Lung (tissue), 12 donors: ENCODE results near the gene FGF5. TPM values are rescaled to one million over a fixed set of nuclear protein-coding genes. Genes with fewer than 3 reads are reported as not detected.

Experiments
- ATAC-seq: fragments of 200-7000 bp; cut with Tn5 transposase; one replicate; pipeline ENCODE4 v1.9.1; 2020; ENCODE audit warnings: moderate number of reproducible peaks; ENCODE audit not compliant: insufficient read depth, low FRiP score
- DNase-seq, 3 donors: peaks; one replicate each; pipeline ENCODE4 v3.0.0-alpha.2; 2013 to 2017
- H3K27ac ChIP-seq, 2 donors: one replicate each; pipeline ENCODE4 v1.5.1; 2013; ENCODE audit warnings: mild to moderate bottlenecking in 2 of 2, moderate library complexity in 2 of 2, control low read depth in 1 of 2, inconsistent platforms in 1 of 2, low read depth in 1 of 2, low read length in 1 of 2
- H3K27me3 ChIP-seq, 3 donors: one replicate each; pipeline ENCODE4 v1.5.1; 2013; ENCODE audit warnings: low read length in 2 of 3; ENCODE audit not compliant: control insufficient read depth in 3 of 3, insufficient read depth in 3 of 3
- H3K36me3 ChIP-seq, 4 donors: one replicate each; pipeline ENCODE4 v1.5.1; 2013; ENCODE audit warnings: low read length in 4 of 4, mild to moderate bottlenecking in 1 of 4, moderate library complexity in 1 of 4; ENCODE audit not compliant: control insufficient read depth in 4 of 4, insufficient read depth in 4 of 4
- H3K4me1 ChIP-seq, 5 donors: one replicate each; pipeline ENCODE4 v1.5.1; 2013; ENCODE audit warnings: low read length in 5 of 5, mild to moderate bottlenecking in 2 of 5, moderate library complexity in 1 of 5; ENCODE audit not compliant: control insufficient read depth in 5 of 5, insufficient read depth in 5 of 5
- H3K4me3 ChIP-seq: one replicate; pipeline ENCODE4 v1.5.1; 2013; ENCODE audit warnings: mild to moderate bottlenecking, control low read depth, moderate library complexity
- H3K9ac ChIP-seq, 2 donors: one replicate each; pipeline ENCODE4 v1.5.1; 2013; ENCODE audit warnings: low read length in 2 of 2, control low read depth in 1 of 2; ENCODE audit not compliant: insufficient read depth in 1 of 2
- H3K9me3 ChIP-seq, 4 donors: one replicate each; pipeline ENCODE4 v1.5.1; 2013; ENCODE audit warnings: low read length in 3 of 4, mild to moderate bottlenecking in 1 of 4, moderate library complexity in 1 of 4; ENCODE audit not compliant: control insufficient read depth in 4 of 4, insufficient read depth in 3 of 4
- CTCF ChIP-seq: IDR thresholded peaks from 2 replicates; pipeline ENCODE4 v1.5.1; 2012; ENCODE audit warnings: mild to moderate bottlenecking; ENCODE audit errors: control extremely low read depth, extremely low read depth
- WGBS, 2 donors: extraction: QIAGEN DNeasy Blood & Tissue Kit; methylation state at CpG; one replicate each; pipeline ENCODE4 v1.1.7; 2013; 5-methylcytosine and 5-hydroxymethylcytosine counted together
- polyA plus RNA-seq, 2 donors: library from polyadenylated mRNA; stranded (reverse); fragments of 200-250 nt; gene quantifications; one replicate each; pipeline ENCODE4 v1.2.1, GENCODE V29; 2013
- total RNA-seq, 2 donors: library from RNA; depleted of rRNA in 1 of 2; stranded (reverse); fragments of >200 nt in 1 of 2; gene quantifications; one replicate each; pipeline ENCODE4 v1.2.1, GENCODE V29; 2014 to 2021
- donor health status: control.
- donor health status: control.
- donor health status: Bipolar disorder and iron deficiency.
- donor health status: healthy.
- donor health status: DM: yes; HTN: yes; CAD: no.

The FGF5 gene
- total and polyA plus RNA-seq, 4 donors, result 0.18 TPM; not detected in 3

- Histone ChIP-seq H3K9ac (no peak overlapping the region), H3K4me1 (no peaks in the 10 kb centered on the region), H3K9me3 (peaks cover 0 to 6% (median 0%) of the 10 kb centered on the region in 4 donors), H3K36me3 (no peaks in the 10 kb centered on the region), H3K27ac (no peak overlapping the region), H3K27me3 (peaks cover 0 to 3% (median 2%) of the 10 kb centered on the region in 3 donors), H3K4me3 (no peak overlapping the region)
- ATAC-seq (no peak), DNase-seq (no peak)
- no peak for TF ChIP-seq CTCF
- WGBS, 2 donors, result 44 to 67% methylated on average over 1 of the region's 1 CpG
Measured at GRCh38 chr4:80307183-80307735, 40.8 kb downstream of the FGF5 start.

GRCh38 chr4:80307774-80308465, 41.5 kb downstream of the FGF5 start:
- Histone ChIP-seq H3K9me3 (peaks cover 0 to 1% (median 0%) of the 10 kb centered on the region in 4 donors), H3K36me3 (no peaks in the 10 kb centered on the region), H3K27me3 (peaks cover 0 to 3% (median 2%) of the 10 kb centered on the region in 3 donors), H3K27ac (no peak overlapping the region), H3K9ac (no peak overlapping the region), H3K4me3 (no peak overlapping the region), H3K4me1 (no peaks in the 10 kb centered on the region)
- ATAC-seq (peak; percentile 45), DNase-seq (no peak)
- 55 to 71% methylated on average over 10 of the region's 10 CpGs for WGBS, 2 donors
- no peak for TF ChIP-seq CTCF

- H3K27ac ChIP-seq, result no peak overlapping the region
Measured at GRCh38 chr4:80308466-80308822, 42.0 kb downstream of the FGF5 start.

More at GRCh38 chr4:80308466-80308822, 42.0 kb downstream of the FGF5 start:
- WGBS, 2 donors, result 61% methylated on average over 4 of the region's 4 CpGs
- H3K27me3 ChIP-seq, result peaks cover 0 to 3% (median 2%) of the 10 kb centered on the region in 3 donors
- ATAC-seq (no peak), DNase-seq (no peak)
- no peaks in the 10 kb centered on the region for H3K4me1 ChIP-seq
- H3K36me3 ChIP-seq, result no peaks in the 10 kb centered on the region
- no peak overlapping the region for H3K4me3 ChIP-seq
- H3K9ac ChIP-seq, result no peak overlapping the region
- no peaks in the 10 kb centered on the region for H3K9me3 ChIP-seq
- TF ChIP-seq CTCF, result no peak
